Ovary (tissue), 9 donors: ENCODE data around the gene LMO7. TPM values are rescaled to one million over a fixed set of nuclear protein-coding genes. Genes with fewer than 3 reads are reported as not detected.
A peak's percentile ranks its signal among the peaks of the same experiment; 100 is the strongest.
"Not testable (repeated sequence)": the region's sequence is repeated elsewhere in the genome, so short reads cannot be mapped to it uniquely, and the experiment has no call there.

Experiments
- DNase-seq, 5 donors: peaks; one replicate each; pipeline ENCODE4 v3.0.0-alpha.2; 2019 to 2020
- H3K27ac ChIP-seq, 2 donors: fragments of 200-600 bp; one replicate each; pipeline versions ENCODE4 v1.5.1 to v1.8.0; 2019 to 2022
- H3K27me3 ChIP-seq: fragments of 200-600 bp; one replicate; pipeline ENCODE4 v1.8.0; 2022
- H3K36me3 ChIP-seq: fragments of 200-600 bp; sonication (generic); one replicate; pipeline ENCODE4 v1.5.1; 2019
- H3K4me1 ChIP-seq: one replicate; pipeline ENCODE4 v1.8.1; 2013; ENCODE audit warnings: mild to moderate bottlenecking, moderate library complexity; ENCODE audit not compliant: insufficient read depth
- H3K4me3 ChIP-seq: fragments of 200-600 bp; sonication (generic); one replicate; pipeline ENCODE4 v1.5.1; 2017
- H3K9me3 ChIP-seq, 2 donors: fragments of 200-600 bp in 1 of 2; sonication (generic) in 1 of 2; one replicate each; pipeline versions ENCODE4 v1.5.1 to v1.8.1; 2013 to 2019; ENCODE audit warnings: mild to moderate bottlenecking in 1 of 2, moderate library complexity in 1 of 2
- EP300 ChIP-seq: sonication (generic); formaldehyde crosslinking; IDR thresholded peaks from one replicate; pipeline ENCODE4 v1.6.1; 2017; ENCODE audit warnings: antibody characterized with exemption
- POLR2A ChIP-seq: fragments of 450-650 bp; IDR thresholded peaks from one replicate; pipeline ENCODE4 v1.6.1; 2017; ENCODE audit warnings: antibody characterized with exemption, mild to moderate bottlenecking, moderate library complexity
- WGBS, 3 donors: extraction: QIAGEN DNeasy Blood & Tissue Kit in 1 of 3; methylation state at CpG; one replicate each; pipeline versions ENCODE4 v1.1.5 to v1.1.7; 2013 to 2017; 5-methylcytosine and 5-hydroxymethylcytosine counted together
- intact Hi-C, 4 donors: fragments of 100-400 bp; cut with DNase I; formaldehyde crosslinking; loops; one replicate each; pipeline versions ENCODE4 v1.11.0 to v1.15.1; 2022 to 2023
- polyA plus RNA-seq, 2 donors: library from polyadenylated mRNA; stranded (reverse); fragments of 200-250 nt in 1 of 2; fragments of 350-450 nt in 1 of 2; fragmentation: Illumina TruSeq in 1 of 2; extraction: RNeasy Lipid Tissue Mini Kit (QIAGEN cat#74804) in 1 of 2; gene quantifications; one replicate each; pipeline ENCODE4 v1.2.3, GENCODE V29; 2013 to 2014
- total RNA-seq, 7 donors: library from RNA; depleted of rRNA in 2 of 7; stranded (reverse); fragments of >200 nt in 2 of 7; fragmentation: NEBNext Ultra II Directional in 3 of 7; extraction: Animal tissue kit (Norgen Biotek cat#: 25700) in 3 of 7; gene quantifications; one replicate each; pipeline versions ENCODE4 v1.1.0 to v1.2.4, GENCODE V29; 2016 to 2023
- TF ChIP-seq, protein P1 (sequence below), 3 donors: fragments of 450-650 bp in 2 of 3; fragments of 200-600 bp in 1 of 3; IDR thresholded peaks; one replicate each; pipeline versions ENCODE4 v1.5.1 to v1.8.0; 2016 to 2022; ENCODE audit warnings: antibody characterized with exemption in 3 of 3, mild to moderate bottlenecking in 1 of 3
- donor health status: DM: no; HTN: no; CAD: no; lungs with moderate emphysema.
- donor health status: DM: no; HTN: no; CAD: no.
- donor health status: Bipolar disorder and iron deficiency.
- donor health status: DM: yes; HTN: yes; CAD: no.
- donor health status: DM: no; HTN: no; CAD: no.
- donor health status: DM: yes; HTN: yes; CAD: no.

LMO7 gene
- total and polyA plus RNA-seq, 9 donors: 9.6 to 60.7 (median 20.1) TPM

GRCh38 chr13:75695908-75696307 lies 59.8 kb downstream of the LMO7 start:
- H3K9me3 ChIP-seq, H3K4me1 ChIP-seq, H3K27ac ChIP-seq, H3K4me3 ChIP-seq, H3K27me3 ChIP-seq, H3K36me3 ChIP-seq: not testable (repeated sequence)
- TF ChIP-seq, protein P1, sequence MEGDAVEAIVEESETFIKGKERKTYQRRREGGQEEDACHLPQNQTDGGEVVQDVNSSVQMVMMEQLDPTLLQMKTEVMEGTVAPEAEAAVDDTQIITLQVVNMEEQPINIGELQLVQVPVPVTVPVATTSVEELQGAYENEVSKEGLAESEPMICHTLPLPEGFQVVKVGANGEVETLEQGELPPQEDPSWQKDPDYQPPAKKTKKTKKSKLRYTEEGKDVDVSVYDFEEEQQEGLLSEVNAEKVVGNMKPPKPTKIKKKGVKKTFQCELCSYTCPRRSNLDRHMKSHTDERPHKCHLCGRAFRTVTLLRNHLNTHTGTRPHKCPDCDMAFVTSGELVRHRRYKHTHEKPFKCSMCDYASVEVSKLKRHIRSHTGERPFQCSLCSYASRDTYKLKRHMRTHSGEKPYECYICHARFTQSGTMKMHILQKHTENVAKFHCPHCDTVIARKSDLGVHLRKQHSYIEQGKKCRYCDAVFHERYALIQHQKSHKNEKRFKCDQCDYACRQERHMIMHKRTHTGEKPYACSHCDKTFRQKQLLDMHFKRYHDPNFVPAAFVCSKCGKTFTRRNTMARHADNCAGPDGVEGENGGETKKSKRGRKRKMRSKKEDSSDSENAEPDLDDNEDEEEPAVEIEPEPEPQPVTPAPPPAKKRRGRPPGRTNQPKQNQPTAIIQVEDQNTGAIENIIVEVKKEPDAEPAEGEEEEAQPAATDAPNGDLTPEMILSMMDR (IDR thresholded peaks at IDR 0.05): peak; percentile 80 to 95 (median 94)
- intact Hi-C loops: loop anchor here in 2 of 4 donors (5.0 to 10.0 kb wide), 4 partner anchors 179 to 1209 kb away; no protein-coding TSS in a partner anchor
- WGBS, 3 donors: 20 to 23% (median 21%) methylated on average over 8 of the region's 8 CpGs
- peak; percentile 68 to 87 (median 83) for DNase-seq

GRCh38 chr13:75699062-75699461 lies 62.9 kb downstream of the LMO7 start:
- intact Hi-C loops: loop anchor here in 2 of 4 donors (5.0 to 10.0 kb wide), 4 partner anchors 176 to 1206 kb away; no protein-coding TSS in a partner anchor

DNA sequence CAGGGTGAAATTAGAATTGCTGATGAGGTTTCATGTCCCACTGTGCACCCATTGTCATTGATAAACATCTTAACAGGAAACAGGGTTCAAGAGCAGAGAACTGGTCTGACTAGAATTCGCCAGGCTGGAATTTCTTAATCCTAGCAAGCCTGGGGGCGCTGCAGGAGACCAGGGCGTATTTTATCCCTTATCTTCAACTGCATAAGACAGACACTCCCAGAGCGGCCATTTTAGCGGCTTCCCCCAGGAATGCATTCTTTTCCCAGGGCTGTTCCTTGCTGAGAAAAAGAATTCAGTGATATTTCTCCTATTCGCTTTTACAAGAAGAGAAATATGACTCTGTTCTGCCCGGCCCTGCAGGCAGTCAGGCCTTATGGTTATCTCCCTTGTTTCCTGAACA lies 63.6 kb downstream of the LMO7 start:
- H3K4me3 ChIP-seq, H3K27ac ChIP-seq, H3K36me3 ChIP-seq, H3K9me3 ChIP-seq, H3K4me1 ChIP-seq, H3K27me3 ChIP-seq, DNase-seq: not testable (repeated sequence)
- intact Hi-C loops: loop anchor here in 2 of 4 donors (5.0 to 10.0 kb wide), 4 partner anchors 175 to 1205 kb away; no protein-coding TSS in a partner anchor
- WGBS, 3 donors: 93 to 97% (median 97%) methylated on average over 7 of the region's 7 CpGs

More at GRCh38 chr13:75699062-75699461, 62.9 kb downstream of the LMO7 start:
- DNase-seq: no peak
- 86 to 97% (median 91%) methylated on average over 1 of the region's 1 CpG for WGBS, 3 donors
- H3K27me3 ChIP-seq: no peaks in the 10 kb centered on the region
- H3K4me1 ChIP-seq: no peaks in the 10 kb centered on the region
- no peaks in the 10 kb centered on the region for H3K9me3 ChIP-seq
- H3K4me3 ChIP-seq: no peak overlapping the region
- H3K36me3 ChIP-seq: no peaks in the 10 kb centered on the region
- H3K27ac ChIP-seq: no peak overlapping the region
- TF ChIP-seq, protein P1 (IDR thresholded peaks at IDR 0.05): no peak
- TF ChIP-seq EP300: no peak
- TF ChIP-seq POLR2A: no peak

DNA sequence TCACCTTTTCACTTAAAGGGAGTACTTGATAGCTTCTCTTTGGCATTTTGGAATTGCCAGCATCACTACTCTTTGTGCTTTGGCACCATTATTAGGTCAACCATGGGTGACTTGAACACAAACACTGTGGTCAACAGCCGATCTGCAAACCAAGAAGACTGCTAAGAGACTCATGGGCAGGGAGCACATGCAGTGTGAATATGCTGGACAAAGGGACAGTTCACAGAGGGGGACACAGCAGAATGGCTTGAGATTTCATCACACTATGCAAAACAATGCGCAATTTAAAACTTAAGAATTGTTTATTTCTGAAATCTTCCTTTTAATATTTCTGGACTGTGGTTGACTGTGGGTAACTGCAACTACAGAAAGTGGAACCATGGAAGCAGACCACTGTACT lies 64.4 kb downstream of the LMO7 start:
- TF ChIP-seq EP300: no peak
- TF ChIP-seq, protein P1 (IDR thresholded peaks at IDR 0.05): no peak
- no peak for TF ChIP-seq POLR2A
- intact Hi-C loops: no loop called here
- no peak overlapping the region for H3K27ac ChIP-seq
- H3K27me3 ChIP-seq: no peaks in the 10 kb centered on the region
- no peaks in the 10 kb centered on the region for H3K36me3 ChIP-seq
- 96 to 98% (median 98%) methylated on average over 2 of the region's 2 CpGs for whole genome bisulfite sequencing, 3 donors
- peaks cover 5% of the 10 kb centered on the region for H3K4me1 ChIP-seq
- no peak for DNase-seq
- H3K4me3 ChIP-seq: no peak overlapping the region
- no peaks in the 10 kb centered on the region for H3K9me3 ChIP-seq

DNA sequence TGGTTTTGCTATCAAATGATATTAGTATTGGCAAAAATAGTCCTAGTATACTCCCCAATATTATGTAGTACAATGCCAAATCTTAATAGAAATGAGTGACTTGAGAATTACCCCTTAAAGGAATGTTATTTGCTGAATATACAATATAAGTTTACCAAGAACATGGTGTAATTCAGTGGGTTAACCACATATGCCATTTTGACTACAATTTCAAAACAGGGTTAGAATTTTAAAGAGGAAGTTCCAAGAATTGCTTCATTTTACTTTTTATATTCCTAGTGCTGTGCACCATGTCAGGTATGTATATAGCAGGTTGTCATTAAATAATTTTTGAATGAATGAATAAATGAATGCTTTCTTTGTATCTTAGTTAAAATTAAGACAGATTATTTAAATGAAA lies 66.3 kb downstream of the LMO7 start:
- no peak overlapping the region for H3K4me3 ChIP-seq
- H3K27ac ChIP-seq: no peak overlapping the region
- H3K36me3 ChIP-seq: no peaks in the 10 kb centered on the region
- no peaks in the 10 kb centered on the region for H3K9me3 ChIP-seq
- TF ChIP-seq POLR2A: no peak
- no peak for DNase-seq
- H3K27me3 ChIP-seq: no peaks in the 10 kb centered on the region
- intact Hi-C loops: no loop called here
- peaks cover 5% of the 10 kb centered on the region for H3K4me1 ChIP-seq

DNA sequence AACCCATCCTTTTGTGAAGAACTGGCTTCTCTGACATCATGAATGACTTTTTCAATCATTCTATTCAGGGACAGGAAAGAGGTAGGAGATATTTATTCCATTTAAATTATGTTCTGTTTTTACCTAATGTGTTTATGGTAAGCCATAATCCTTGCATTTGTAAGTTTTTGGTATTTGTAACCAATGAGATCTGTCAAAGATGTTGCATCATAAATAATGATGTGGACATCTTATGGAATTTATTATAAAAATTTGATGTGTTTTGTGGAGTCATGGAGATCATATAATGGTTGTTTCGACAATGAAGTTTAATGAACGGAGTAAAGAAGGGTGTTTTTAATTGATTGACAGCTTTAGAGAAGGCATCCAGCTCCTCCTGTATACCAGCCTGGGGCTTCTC lies 67.6 kb downstream of the LMO7 start:
- no peak overlapping the region for H3K27ac ChIP-seq

More for the DNA sequence above, 67.6 kb downstream of the LMO7 start:
- peaks cover 5% of the 10 kb centered on the region for H3K4me1 ChIP-seq
- 97 to 99% (median 98%) methylated on average over 2 of the region's 2 CpGs for WGBS, 3 donors
- no peak overlapping the region for H3K4me3 ChIP-seq
- no peaks in the 10 kb centered on the region for H3K27me3 ChIP-seq
- no peak for TF ChIP-seq POLR2A
- no peaks in the 10 kb centered on the region for H3K9me3 ChIP-seq
- intact Hi-C loops: no loop called here
- no peak for DNase-seq
- no peaks in the 10 kb centered on the region for H3K36me3 ChIP-seq
